Measurements from ENCODE around the gene AQP12A. TPM values are rescaled to one million over a fixed set of nuclear protein-coding genes. Genes with fewer than 3 reads are reported as not detected.

Gene AQP12A
- total RNA-seq, 4 donors from 2014 or later, result not detected

- no peak for TF ChIP-seq POLR2A (IDR thresholded peaks at IDR 0.05)
- TF ChIP-seq CTCF (IDR thresholded peaks at IDR 0.05), result no peak
- 73 to 85% methylated on average over 2 to 4 of the region's 25 CpGs for WGBS, 2 donors
These were observed 29.3 kb downstream of the AQP12A start for GRCh38 chr2:240720686-240721595.

GRCh38 chr2:240721596-240722180 lies 30.0 kb downstream of the AQP12A start:
- no peak for TF ChIP-seq POLR2A (IDR thresholded peaks at IDR 0.05)
- TF ChIP-seq CTCF (IDR thresholded peaks at IDR 0.05), result no peak
- DNase-seq, result no peak
- intact Hi-C loops (cut with DNase I), result no loop called here
- no peak overlapping the region for H3K27ac ChIP-seq
- no peaks in the 10 kb centered on the region for H3K9me3 ChIP-seq
- H3K4me1 ChIP-seq, result no peaks in the 10 kb centered on the region
- WGBS, 2 donors, result 77 to 80% methylated on average over 2 to 9 of the region's 20 CpGs
- no peak overlapping the region for H3K4me3 ChIP-seq
- H3K36me3 ChIP-seq, result no peaks in the 10 kb centered on the region
- H3K27me3 ChIP-seq, result peaks cover 0 to 33% (median 0%) of the 10 kb centered on the region in 4 donors

More at GRCh38 chr2:240720686-240721595, 29.3 kb downstream of the AQP12A start:
- Histone ChIP-seq H3K27ac (no peak overlapping the region), H3K9me3 (no peaks in the 10 kb centered on the region), H3K27me3 (peaks cover 0 to 41% (median 0%) of the 10 kb centered on the region in 4 donors), H3K4me3 (no peak overlapping the region), H3K4me1 (no peaks in the 10 kb centered on the region), H3K36me3 (no peaks in the 10 kb centered on the region)
- DNase-seq, result no peak
- intact Hi-C loops (cut with DNase I), result no loop called here

- DNase-seq, result no peak
- Histone ChIP-seq H3K9me3 (no peaks in the 10 kb centered on the region), H3K27ac (no peak overlapping the region), H3K4me3 (no peak overlapping the region), H3K27me3 (peaks cover 0 to 29% (median 0%) of the 10 kb centered on the region in 4 donors), H3K36me3 (no peaks in the 10 kb centered on the region), H3K4me1 (no peaks in the 10 kb centered on the region)
- intact Hi-C loops (cut with DNase I), result no loop called here
- no peak for TF ChIP-seq CTCF (IDR thresholded peaks at IDR 0.05)
- TF ChIP-seq POLR2A (IDR thresholded peaks at IDR 0.05), result no peak
- 0 to 90% methylated on average over 1 to 7 of the region's 16 CpGs for WGBS, 2 donors
These were observed 30.7 kb downstream of the AQP12A start for GRCh38 chr2:240722376-240722775.

GRCh38 chr2:240722796-240723735 lies 31.4 kb downstream of the AQP12A start:
- Histone ChIP-seq H3K36me3 (no peaks in the 10 kb centered on the region), H3K9me3 (no peaks in the 10 kb centered on the region), H3K4me3 (no peak overlapping the region), H3K27ac (no peak overlapping the region), H3K27me3 (peaks cover 0 to 25% (median 0%) of the 10 kb centered on the region in 4 donors), H3K4me1 (no peaks in the 10 kb centered on the region)
- intact Hi-C loops (cut with DNase I), result no loop called here
- 83% methylated on average over 10 to 22 of the region's 32 CpGs for WGBS, 2 donors
- TF ChIP-seq CTCF (IDR thresholded peaks at IDR 0.05) (no peak), POLR2A (IDR thresholded peaks at IDR 0.05) (no peak)
- no peak for DNase-seq
